Trophoblast cell (in vitro differentiated cells and primary cell): ENCODE results near the gene SLC4A9.

Source experiments
- DNase-seq, 2 donors: peaks; one replicate each; pipeline ENCODE4 v3.0.0-alpha.2; 2016
- H2AFZ ChIP-seq: 2 replicates; pipeline ENCODE4 v1.6.1; 2013; ENCODE audit warnings: low read length, moderate library complexity, mild to moderate bottlenecking; ENCODE audit not compliant: insufficient read depth, poor library complexity
- H2AK5ac ChIP-seq: 2 replicates; pipeline ENCODE4 v1.6.1; 2013; ENCODE audit warnings: mild to moderate bottlenecking, low read length
- H2BK120ac ChIP-seq: 2 replicates; pipeline ENCODE4 v1.6.1; 2013; ENCODE audit warnings: low read length, mild to moderate bottlenecking, moderate library complexity; ENCODE audit not compliant: insufficient read depth, poor library complexity
- H2BK12ac ChIP-seq: 2 replicates; pipeline ENCODE4 v1.6.1; 2013; ENCODE audit warnings: mild to moderate bottlenecking, low read length, moderate library complexity
- H2BK5ac ChIP-seq: 2 replicates; pipeline ENCODE4 v1.6.1; 2013; ENCODE audit warnings: low read length, low read depth, moderate library complexity, mild to moderate bottlenecking; ENCODE audit not compliant: poor library complexity
- H3K14ac ChIP-seq: 2 replicates; pipeline ENCODE4 v1.6.1; 2013; ENCODE audit warnings: mild to moderate bottlenecking, low read length
- H3K18ac ChIP-seq: 2 replicates; pipeline ENCODE4 v1.6.1; 2013; ENCODE audit warnings: mild to moderate bottlenecking, low read length
- H3K23ac ChIP-seq: 2 replicates; pipeline ENCODE4 v1.6.1; 2013; ENCODE audit warnings: low read length
- H3K27ac ChIP-seq: 2 replicates; pipeline ENCODE4 v1.5.1; 2013; ENCODE audit warnings: low read depth, mild to moderate bottlenecking, inconsistent platforms, low read length, moderate library complexity
- H3K27me3 ChIP-seq: 2 replicates; pipeline ENCODE4 v1.6.1; 2013; ENCODE audit warnings: inconsistent platforms, mild to moderate bottlenecking, low read length, moderate library complexity; ENCODE audit not compliant: insufficient read depth
- H3K36me3 ChIP-seq, 2 experiments: 1 replicate in 1 of 2; 2 replicates in 1 of 2; pipeline ENCODE4 v1.6.1; 2013; ENCODE audit warnings: low read length in 2 of 2, mild to moderate bottlenecking in 2 of 2, moderate library complexity in 1 of 2; ENCODE audit not compliant: insufficient read depth in 2 of 2, control insufficient read depth in 1 of 2
- H3K4ac ChIP-seq: 2 replicates; pipeline ENCODE4 v1.6.1; 2013; ENCODE audit warnings: low read depth, mild to moderate bottlenecking, low read length, moderate library complexity
- H3K4me1 ChIP-seq, 2 experiments: 1 replicate in 1 of 2; 2 replicates in 1 of 2; pipeline ENCODE4 v1.6.1; 2013; ENCODE audit warnings: low read length in 2 of 2, mild to moderate bottlenecking in 2 of 2, moderate library complexity in 1 of 2; ENCODE audit not compliant: insufficient read depth in 2 of 2, control insufficient read depth in 1 of 2
- H3K4me2 ChIP-seq: 2 replicates; pipeline ENCODE4 v1.6.1; 2013; ENCODE audit warnings: inconsistent platforms, mild to moderate bottlenecking, low read length, moderate library complexity
- H3K4me3 ChIP-seq: 2 replicates; pipeline ENCODE4 v1.5.1; 2013; ENCODE audit warnings: mild to moderate bottlenecking, low read depth, low read length, inconsistent platforms
- H3K79me1 ChIP-seq: one replicate; pipeline ENCODE4 v1.6.1; 2013; ENCODE audit warnings: low read length
- H3K79me2 ChIP-seq: 2 replicates; pipeline ENCODE4 v1.6.1; 2013; ENCODE audit warnings: low read length, mild to moderate bottlenecking; ENCODE audit not compliant: control insufficient read depth, insufficient read depth, poor library complexity
- H3K9ac ChIP-seq: 2 replicates; pipeline ENCODE4 v1.6.1; 2013; ENCODE audit warnings: mild to moderate bottlenecking, low read length
- H3K9me3 ChIP-seq: 2 replicates; pipeline ENCODE4 v1.6.1; 2013; ENCODE audit warnings: low read depth, mild to moderate bottlenecking, control low read depth, inconsistent platforms, low read length; ENCODE audit not compliant: insufficient read depth
- H4K12ac ChIP-seq: 2 replicates; pipeline ENCODE4 v1.6.1; 2013; ENCODE audit warnings: low read depth, mild to moderate bottlenecking, low read length, moderate library complexity
- H4K8ac ChIP-seq: 2 replicates; pipeline ENCODE4 v1.6.1; 2013; ENCODE audit warnings: low read depth, mild to moderate bottlenecking, low read length, moderate library complexity
- H4K91ac ChIP-seq: one replicate; pipeline ENCODE4 v1.6.1; 2013; ENCODE audit warnings: low read depth, mild to moderate bottlenecking, low read length, moderate library complexity
- WGBS: extraction: QIAGEN DNeasy Blood & Tissue Kit; methylation state at CpG from one replicate; pipeline ENCODE4 v1.1.7; 2013; ENCODE audit warnings: missing lambda C conversion rate; ENCODE audit not compliant: insufficient read length, insufficient coverage; ENCODE audit errors: extremely low coverage; 5-methylcytosine and 5-hydroxymethylcytosine counted together

The SLC4A9 gene

DNA sequence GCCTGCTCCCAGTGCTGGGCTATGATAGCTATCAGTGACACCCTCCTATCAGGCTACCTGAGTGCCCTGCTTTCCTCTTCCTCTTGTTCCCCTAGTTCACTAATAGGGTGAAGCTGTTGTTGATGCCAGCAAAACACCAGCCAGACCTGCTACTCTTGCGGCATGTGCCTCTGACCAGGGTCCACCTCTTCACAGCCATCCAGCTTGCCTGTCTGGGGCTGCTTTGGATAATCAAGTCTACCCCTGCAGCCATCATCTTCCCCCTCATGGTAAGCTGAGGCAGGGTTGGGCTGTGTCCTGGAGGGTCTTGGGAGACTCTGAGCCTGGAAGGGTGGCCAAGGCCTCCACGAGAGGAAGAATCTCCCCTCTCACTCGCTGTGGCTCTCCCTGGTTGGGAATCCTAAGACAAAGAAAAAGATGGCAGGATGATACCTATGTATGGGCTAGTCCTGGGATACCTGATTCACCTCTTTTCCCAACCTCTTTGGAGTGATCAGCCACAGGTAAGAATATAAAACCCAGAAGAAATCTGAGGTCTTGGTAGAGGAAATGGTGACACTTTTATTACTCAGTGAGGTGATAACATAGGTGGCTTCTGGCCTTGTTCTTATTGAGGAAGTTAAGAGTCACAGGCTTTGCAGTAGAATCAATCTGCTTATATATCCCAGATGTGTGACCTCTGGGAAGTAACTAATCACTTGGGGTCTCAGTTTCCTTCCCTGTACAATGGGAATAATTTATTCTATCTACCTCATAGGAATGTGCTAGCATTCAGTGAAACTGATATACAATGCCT is 11.6 kb downstream of the SLC4A9 start:
- no peak overlapping the region for H3K14ac ChIP-seq
- no peak overlapping the region for H3K9ac ChIP-seq
- no peaks in the 10 kb centered on the region for H3K36me3 ChIP-seq
- H3K27ac ChIP-seq, result no peak overlapping the region
- H3K79me1 ChIP-seq, result no peaks in the 10 kb centered on the region
- H2AK5ac ChIP-seq, result no peak overlapping the region
- no peak overlapping the region for H2BK5ac ChIP-seq
- no peak overlapping the region for H3K23ac ChIP-seq
- no peak overlapping the region for H2BK12ac ChIP-seq
- WGBS, result no CpG with 5 or more reads among the region's 3 CpGs
- no peak overlapping the region for H3K4me3 ChIP-seq
- H2AFZ ChIP-seq, result no peak overlapping the region
- no peak overlapping the region for H4K8ac ChIP-seq
- H4K91ac ChIP-seq, result no peak overlapping the region
- H3K9me3 ChIP-seq, result no peaks in the 10 kb centered on the region
- DNase-seq, result no peak
- H3K79me2 ChIP-seq, result no peaks in the 10 kb centered on the region
- H2BK120ac ChIP-seq, result no peak overlapping the region
- H3K4me1 ChIP-seq, result peaks cover 0 to 2% of the 10 kb centered on the region in 2 experiments
- H3K4ac ChIP-seq, result no peak overlapping the region
- no peaks in the 10 kb centered on the region for H3K27me3 ChIP-seq
- H4K12ac ChIP-seq, result no peak overlapping the region
- no peak overlapping the region for H3K18ac ChIP-seq
- H3K4me2 ChIP-seq, result no peak overlapping the region

- H3K27ac ChIP-seq, result no peak overlapping the region
- peak overlapping the region; percentile 54 for H4K8ac ChIP-seq
- no peak overlapping the region for H4K12ac ChIP-seq
- H2AFZ ChIP-seq, result no peak overlapping the region
- WGBS, result no CpG with 5 or more reads among the region's 2 CpGs
- no peak overlapping the region for H3K14ac ChIP-seq
- DNase-seq, result peak; percentile 46 to 79
- no peak overlapping the region for H4K91ac ChIP-seq
- no peak overlapping the region for H2BK5ac ChIP-seq
- no peak overlapping the region for H2AK5ac ChIP-seq
- H3K4me3 ChIP-seq, result no peak overlapping the region
- H3K4me2 ChIP-seq, result no peak overlapping the region
- no peak overlapping the region for H3K4ac ChIP-seq
- H2BK120ac ChIP-seq, result no peak overlapping the region
- no peaks in the 10 kb centered on the region for H3K36me3 ChIP-seq
- no peaks in the 10 kb centered on the region for H3K9me3 ChIP-seq
- no peak overlapping the region for H2BK12ac ChIP-seq
- no peaks in the 10 kb centered on the region for H3K27me3 ChIP-seq
- H3K79me1 ChIP-seq, result no peaks in the 10 kb centered on the region
- no peak overlapping the region for H3K18ac ChIP-seq
- no peaks in the 10 kb centered on the region for H3K79me2 ChIP-seq
- no peak overlapping the region for H3K23ac ChIP-seq
- H3K4me1 ChIP-seq, result peaks cover 0 to 2% of the 10 kb centered on the region in 2 experiments
- H3K9ac ChIP-seq, result no peak overlapping the region
Observed at GRCh38 chr5:140372971-140373487, 13.0 kb downstream of the SLC4A9 start.

- Histone ChIP-seq H3K27ac (no peak overlapping the region), H4K91ac (no peak overlapping the region)
- no CpG with 5 or more reads among the region's 4 CpGs for WGBS
Observed at GRCh38 chr5:140381351-140381750, 21.4 kb downstream of the SLC4A9 start.

DNA sequence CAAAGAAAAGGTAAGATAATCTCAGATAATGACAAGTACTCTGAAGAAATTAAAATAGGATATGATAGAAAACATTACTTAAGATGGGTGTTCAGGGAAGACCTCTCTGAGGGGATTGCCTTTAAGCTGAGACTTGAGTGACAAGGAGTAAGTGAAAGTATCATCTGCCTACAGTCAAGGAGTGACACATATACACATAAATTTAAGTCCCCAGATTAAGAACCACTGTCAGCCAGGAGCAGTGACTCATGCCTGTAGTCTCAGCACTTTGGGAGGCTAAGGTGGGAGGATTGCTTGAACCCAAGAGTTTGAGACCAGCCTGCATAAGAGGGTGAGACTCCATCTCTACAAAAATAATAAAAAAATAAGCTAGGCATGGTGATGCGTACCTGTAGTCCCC is 22.0 kb downstream of the SLC4A9 start:
- Histone ChIP-seq H2AFZ (no peak overlapping the region), H3K27ac (no peak overlapping the region), H3K79me1 (no peaks in the 10 kb centered on the region), H2BK120ac (no peak overlapping the region), H3K14ac (no peak overlapping the region), H3K18ac (no peak overlapping the region), H3K9ac (no peak overlapping the region), H3K23ac (no peak overlapping the region), H2BK12ac (no peak overlapping the region), H3K4me2 (no peak overlapping the region), H4K8ac (no peak overlapping the region), H2AK5ac (no peak overlapping the region), H4K91ac (no peak overlapping the region), H3K27me3 (no peaks in the 10 kb centered on the region), H3K4me1 (no peaks in the 10 kb centered on the region), H3K4ac (no peak overlapping the region), H3K79me2 (no peaks in the 10 kb centered on the region), H3K36me3 (no peaks in the 10 kb centered on the region), H2BK5ac (no peak overlapping the region), H4K12ac (no peak overlapping the region), H3K4me3 (no peak overlapping the region), H3K9me3 (no peaks in the 10 kb centered on the region)
- no peak for DNase-seq
- WGBS, result no CpG with 5 or more reads among the region's 1 CpG

More at GRCh38 chr5:140381351-140381750, 21.4 kb downstream of the SLC4A9 start:
- H3K4me3 ChIP-seq, result no peak overlapping the region
- H3K79me1 ChIP-seq, result no peaks in the 10 kb centered on the region
- H3K79me2 ChIP-seq, result no peaks in the 10 kb centered on the region
- no peak overlapping the region for H2BK12ac ChIP-seq
- H2AK5ac ChIP-seq, result peak overlapping the region; percentile 14
- no peak overlapping the region for H2BK5ac ChIP-seq
- H3K9ac ChIP-seq, result no peak overlapping the region
- no peak overlapping the region for H2BK120ac ChIP-seq
- no peak overlapping the region for H3K14ac ChIP-seq
- H3K4me1 ChIP-seq, result no peaks in the 10 kb centered on the region
- no peak overlapping the region for H2AFZ ChIP-seq
- no peaks in the 10 kb centered on the region for H3K36me3 ChIP-seq
- H3K27me3 ChIP-seq, result no peaks in the 10 kb centered on the region
- no peak overlapping the region for H4K12ac ChIP-seq
- H3K9me3 ChIP-seq, result no peaks in the 10 kb centered on the region
- no peak overlapping the region for H3K4me2 ChIP-seq
- no peak overlapping the region for H3K23ac ChIP-seq
- no peak overlapping the region for H3K18ac ChIP-seq
- DNase-seq, result no peak
- no peak overlapping the region for H3K4ac ChIP-seq
- H4K8ac ChIP-seq, result no peak overlapping the region
